ENCODE data around the gene LCE2C.
"Not testable (repeated sequence)": the region's sequence is repeated elsewhere in the genome, so short reads cannot be mapped to it uniquely, and the experiment has no call there.

Gene LCE2C

DNA sequence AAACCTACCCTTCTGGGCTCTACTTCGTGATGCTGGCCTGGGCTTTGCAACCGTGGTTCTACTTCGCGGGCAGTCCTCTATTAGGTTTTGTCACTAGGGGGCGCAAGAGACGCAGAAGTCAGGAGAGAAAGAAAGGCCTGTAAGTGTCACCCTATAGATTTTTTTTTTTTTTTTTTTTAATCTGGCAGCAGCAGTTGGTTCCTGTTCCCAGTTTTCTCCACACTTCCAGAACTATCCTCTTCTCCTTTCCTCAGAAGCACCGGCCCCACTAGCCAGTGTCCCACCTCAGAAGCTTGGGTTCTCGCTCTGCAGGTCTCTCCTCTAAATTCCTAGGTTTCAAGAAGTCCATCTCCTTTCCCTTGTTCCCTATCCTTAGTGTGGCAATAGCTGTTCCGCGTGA is 21.0 kb upstream of the LCE2C start:
- TF ChIP-seq, protein P1, sequence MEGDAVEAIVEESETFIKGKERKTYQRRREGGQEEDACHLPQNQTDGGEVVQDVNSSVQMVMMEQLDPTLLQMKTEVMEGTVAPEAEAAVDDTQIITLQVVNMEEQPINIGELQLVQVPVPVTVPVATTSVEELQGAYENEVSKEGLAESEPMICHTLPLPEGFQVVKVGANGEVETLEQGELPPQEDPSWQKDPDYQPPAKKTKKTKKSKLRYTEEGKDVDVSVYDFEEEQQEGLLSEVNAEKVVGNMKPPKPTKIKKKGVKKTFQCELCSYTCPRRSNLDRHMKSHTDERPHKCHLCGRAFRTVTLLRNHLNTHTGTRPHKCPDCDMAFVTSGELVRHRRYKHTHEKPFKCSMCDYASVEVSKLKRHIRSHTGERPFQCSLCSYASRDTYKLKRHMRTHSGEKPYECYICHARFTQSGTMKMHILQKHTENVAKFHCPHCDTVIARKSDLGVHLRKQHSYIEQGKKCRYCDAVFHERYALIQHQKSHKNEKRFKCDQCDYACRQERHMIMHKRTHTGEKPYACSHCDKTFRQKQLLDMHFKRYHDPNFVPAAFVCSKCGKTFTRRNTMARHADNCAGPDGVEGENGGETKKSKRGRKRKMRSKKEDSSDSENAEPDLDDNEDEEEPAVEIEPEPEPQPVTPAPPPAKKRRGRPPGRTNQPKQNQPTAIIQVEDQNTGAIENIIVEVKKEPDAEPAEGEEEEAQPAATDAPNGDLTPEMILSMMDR (IDR thresholded peaks at IDR 0.05; ENCODE audit: control insufficient read depth, extremely low read depth, insufficient read depth), result peak; percentile 78
- no peak overlapping the region for H3K4me3 ChIP-seq (ENCODE audit: low read depth, low read length)
- DNase-seq (ENCODE audit: low read depth), result peak; percentile 23

DNA sequence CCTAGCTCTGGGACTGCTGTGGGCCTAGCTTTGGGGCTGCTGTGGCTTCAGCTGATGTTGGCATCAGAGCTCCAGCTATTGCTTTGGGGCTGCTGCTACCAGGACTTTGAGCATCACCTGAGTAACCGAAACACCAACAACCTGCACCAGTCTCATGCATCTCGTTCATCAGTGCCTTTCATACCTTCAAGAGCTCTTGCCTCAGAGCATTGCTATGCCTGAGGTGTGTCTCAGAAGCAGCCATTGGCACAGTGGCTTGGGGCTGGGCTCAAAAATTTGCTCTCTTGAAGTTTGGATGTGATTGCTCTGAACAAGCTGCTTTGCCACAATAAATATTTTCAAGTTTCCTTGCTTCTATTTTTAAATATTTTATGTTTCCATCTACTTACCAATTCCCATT is 18.6 kb upstream of the LCE2C start:
- TF ChIP-seq, protein P1 (IDR thresholded peaks at IDR 0.05; ENCODE audit: control insufficient read depth, extremely low read depth, insufficient read depth), result no peak
- no peak overlapping the region for H3K4me3 ChIP-seq (ENCODE audit: low read depth, low read length)
- DNase-seq (ENCODE audit: low read depth), result no peak

DNA sequence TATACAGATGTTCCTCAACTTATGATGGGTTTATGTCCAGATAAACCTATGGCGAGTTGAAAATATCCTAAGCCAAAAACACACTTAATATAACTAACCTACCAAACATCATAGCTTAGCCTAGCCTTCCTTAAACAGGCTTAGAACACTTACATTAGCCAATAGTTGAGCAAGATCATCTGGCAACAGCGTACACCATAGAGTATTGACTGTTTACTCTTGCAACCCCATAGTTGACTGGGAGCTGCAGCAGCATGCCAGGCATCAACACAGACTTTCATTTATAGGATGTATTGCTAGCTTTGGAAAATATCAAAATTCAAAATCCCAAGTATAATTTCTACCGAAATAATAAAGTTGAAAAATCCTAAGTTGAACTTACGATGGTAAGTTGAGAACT is 17.4 kb upstream of the LCE2C start:
- TF ChIP-seq, protein P1 (IDR thresholded peaks at IDR 0.05; ENCODE audit: control insufficient read depth, extremely low read depth, insufficient read depth), result no peak
- DNase-seq (ENCODE audit: low read depth), result no peak
- no peak overlapping the region for H3K4me3 ChIP-seq (ENCODE audit: low read depth, low read length)

DNA sequence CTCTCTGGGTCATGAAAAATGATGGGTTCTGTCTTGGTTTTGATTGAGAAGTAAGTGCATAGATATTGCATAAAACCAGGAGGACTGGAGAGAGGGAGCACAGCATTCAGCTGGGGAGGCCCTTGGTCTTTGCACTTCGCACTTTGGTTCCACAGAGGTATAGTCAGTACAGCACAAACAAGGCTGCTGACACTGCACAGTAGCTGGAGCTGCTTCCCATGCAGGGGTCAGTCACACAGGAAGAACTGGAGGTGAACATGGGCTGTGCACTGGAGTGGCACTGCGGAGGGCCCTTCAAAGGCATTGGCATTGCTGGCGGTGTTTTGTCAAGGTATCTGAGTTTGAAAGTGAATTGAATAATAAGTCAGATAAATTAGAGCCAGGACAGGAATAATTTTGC is 16.4 kb upstream of the LCE2C start:
- H3K4me3 ChIP-seq (ENCODE audit: low read depth, low read length), result no peak overlapping the region
- TF ChIP-seq, protein P1 (IDR thresholded peaks at IDR 0.05; ENCODE audit: control insufficient read depth, extremely low read depth, insufficient read depth), result no peak
- no peak for DNase-seq (ENCODE audit: low read depth)

DNA sequence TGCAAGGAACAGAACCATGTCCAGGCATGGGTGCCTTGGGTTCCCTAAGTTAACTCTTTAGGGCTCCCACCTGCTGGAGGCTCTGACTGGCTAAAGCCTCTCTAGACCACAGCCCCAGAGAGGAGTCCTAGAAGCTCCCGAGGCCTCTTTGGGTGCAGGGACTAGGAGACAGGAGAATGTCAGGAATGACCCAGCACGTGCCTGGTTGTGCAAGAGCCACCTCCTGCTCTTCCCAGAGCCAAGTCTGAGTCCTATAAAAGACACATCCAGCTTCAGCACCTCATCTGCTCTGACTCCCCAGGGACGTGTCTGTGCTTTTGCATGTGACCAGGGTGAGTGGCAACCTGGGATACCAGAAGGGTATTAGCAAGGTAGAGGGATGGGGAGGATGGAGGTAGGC is 12.0 kb upstream of the LCE2C start, which contains the start of gene LCE2D:
LCE2D (plus strand) TSS at position 283 of the 400 bp plus-strand sequence. CDS start 726 bp downstream, outside the sequence.
- no peak for DNase-seq (ENCODE audit: low read depth)
- H3K4me3 ChIP-seq (ENCODE audit: low read depth, low read length), result no peak within 1 kb of the TSS
- TF ChIP-seq, protein P1 (IDR thresholded peaks at IDR 0.05; ENCODE audit: control insufficient read depth, extremely low read depth, insufficient read depth), result no peak

DNA sequence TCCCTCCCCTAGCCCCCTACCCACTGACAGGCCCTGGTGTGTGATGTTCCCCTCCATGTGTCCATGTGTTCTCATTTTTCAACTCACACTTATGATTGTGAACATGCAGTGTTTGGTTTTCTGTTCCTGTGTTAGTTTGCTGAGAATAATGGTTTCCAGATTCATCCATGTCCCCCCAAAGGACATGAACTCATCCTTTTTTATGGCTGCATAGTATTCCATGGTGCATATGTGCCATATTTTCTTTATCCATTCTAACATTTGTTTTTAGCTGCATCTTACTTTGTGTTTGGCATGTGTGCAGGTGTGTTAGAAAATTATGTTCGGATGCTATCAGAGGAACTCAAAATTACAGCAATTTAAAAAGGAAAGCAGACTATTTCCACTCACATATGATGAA is 8.9 kb upstream of the LCE2C start:
- not testable (repeated sequence) for DNase-seq (ENCODE audit: low read depth); H3K4me3 ChIP-seq (ENCODE audit: low read depth, low read length)

DNA sequence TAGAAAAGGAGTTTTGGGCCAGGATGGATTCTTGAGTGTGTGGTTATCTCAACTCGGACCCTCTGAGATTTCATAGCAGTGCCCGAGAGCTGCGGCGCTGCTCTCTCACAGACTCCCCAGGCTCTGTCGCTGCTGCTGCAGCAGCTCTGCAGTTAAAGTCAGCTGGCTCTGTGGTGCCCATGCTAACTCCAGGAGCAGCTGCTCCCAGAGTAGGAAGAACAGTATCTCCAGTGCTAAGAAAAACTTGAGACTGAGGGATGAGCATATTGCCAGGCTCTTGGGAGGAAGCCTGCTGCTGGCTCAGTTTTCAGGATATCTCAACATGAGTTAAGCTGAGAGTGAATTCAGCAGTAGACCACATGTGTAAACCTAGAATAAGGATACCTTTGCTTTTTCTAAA is 7.4 kb upstream of the LCE2C start:
- H3K4me3 ChIP-seq (ENCODE audit: low read depth, low read length), result no peak overlapping the region
- TF ChIP-seq, protein P1 (IDR thresholded peaks at IDR 0.05; ENCODE audit: control insufficient read depth, extremely low read depth, insufficient read depth), result no peak
- DNase-seq (ENCODE audit: low read depth), result no peak

Data from LNCaP clone FGC (cell line).